ENCODE measurements around the gene GAS7. TPM values are rescaled to one million over a fixed set of nuclear protein-coding genes. Genes with fewer than 3 reads are reported as not detected.

The GAS7 gene
- total RNA-seq, 1 experiment from 2014 or later: 6.0 TPM

- Histone ChIP-seq H3K4me2 (ENCODE audit: insufficient read depth, insufficient read length, low read length) (no peak overlapping the region), H2BK15ac (ENCODE audit: low read depth, low read length) (no peak overlapping the region), H3K9me3 (ENCODE audit: control insufficient read depth, low read depth, low read length) (no peaks in the 10 kb centered on the region), H3K27me3 (ENCODE audit: insufficient read depth, low read length) (no peaks in the 10 kb centered on the region), H3K9ac (ENCODE audit: extremely low read depth, insufficient read length, low read length) (no peak overlapping the region), H3K14ac (ENCODE audit: insufficient read depth, low read length) (peak overlapping the region; percentile 41; the same call in 1 of the 2 replicates), H2BK20ac (ENCODE audit: low read depth, low read length, poor library complexity, severe bottlenecking) (no peak overlapping the region), H2AFZ (ENCODE audit: low read length) (no peak overlapping the region), H3K56ac (ENCODE audit: insufficient read length, low read depth, low read length) (no peak overlapping the region), H2BK120ac (ENCODE audit: low read depth, low read length, poor library complexity, severe bottlenecking) (no peak overlapping the region), H4K91ac (ENCODE audit: insufficient read length, low read depth, low read length) (no peak overlapping the region), H2BK12ac (ENCODE audit: insufficient read length, low read depth, low read length) (no peak overlapping the region), H2BK5ac (ENCODE audit: insufficient read length, low read length) (no peak overlapping the region), H3K79me1 (ENCODE audit: insufficient read depth, low read depth, low read length, poor library complexity, severe bottlenecking) (no peaks in the 10 kb centered on the region), H4K8ac (replicated peaks; ENCODE audit: insufficient read length, low read depth, low read length) (no peak overlapping the region), H2AK5ac (ENCODE audit: insufficient read length, low read length) (no peak overlapping the region), H3K4ac (ENCODE audit: low read depth, low read length) (no peak overlapping the region), H3T11ph (ENCODE audit: low read length) (no peak overlapping the region), H3K18ac (ENCODE audit: insufficient read length, low read depth, low read length) (no peak overlapping the region), H3K27ac (ENCODE audit: insufficient read length, low read depth, low read length) (no peak overlapping the region), H3K4me1 (ENCODE audit: insufficient read depth, low read length) (no peaks in the 10 kb centered on the region; the same call in 1 of the 2 replicates), H3K79me2 (ENCODE audit: insufficient read depth, low read length) (no peaks in the 10 kb centered on the region), H3K23me2 (ENCODE audit: insufficient read length, low read depth, low read length, poor library complexity, severe bottlenecking) (no peaks in the 10 kb centered on the region), H4K20me1 (ENCODE audit: control insufficient read depth, insufficient read depth, insufficient read length) (no peaks in the 10 kb centered on the region), H4K5ac (ENCODE audit: insufficient read length, low read depth, low read length) (no peak overlapping the region), H3K23ac (ENCODE audit: insufficient read length, low read depth, low read length) (no peak overlapping the region)
- peaks cover 14 to 23% of the 10 kb centered on the region in 2 experiments for H3K4me1 Mint-ChIP-seq
- H3K36me3 Mint-ChIP-seq (ENCODE audit: insufficient read depth in 1 of 3, low read depth in 3 of 3): no peaks in the 10 kb centered on the region; a peak in 1 of 7 replicates
- no CpG with 5 or more reads among the region's 18 CpGs for WGBS (ENCODE audit: extremely low coverage, insufficient read length, low lambda C conversion rate)
- no peak for DNase-seq
- no peak overlapping the region for H3K4me3 Mint-ChIP-seq
- TF ChIP-seq, protein P1, sequence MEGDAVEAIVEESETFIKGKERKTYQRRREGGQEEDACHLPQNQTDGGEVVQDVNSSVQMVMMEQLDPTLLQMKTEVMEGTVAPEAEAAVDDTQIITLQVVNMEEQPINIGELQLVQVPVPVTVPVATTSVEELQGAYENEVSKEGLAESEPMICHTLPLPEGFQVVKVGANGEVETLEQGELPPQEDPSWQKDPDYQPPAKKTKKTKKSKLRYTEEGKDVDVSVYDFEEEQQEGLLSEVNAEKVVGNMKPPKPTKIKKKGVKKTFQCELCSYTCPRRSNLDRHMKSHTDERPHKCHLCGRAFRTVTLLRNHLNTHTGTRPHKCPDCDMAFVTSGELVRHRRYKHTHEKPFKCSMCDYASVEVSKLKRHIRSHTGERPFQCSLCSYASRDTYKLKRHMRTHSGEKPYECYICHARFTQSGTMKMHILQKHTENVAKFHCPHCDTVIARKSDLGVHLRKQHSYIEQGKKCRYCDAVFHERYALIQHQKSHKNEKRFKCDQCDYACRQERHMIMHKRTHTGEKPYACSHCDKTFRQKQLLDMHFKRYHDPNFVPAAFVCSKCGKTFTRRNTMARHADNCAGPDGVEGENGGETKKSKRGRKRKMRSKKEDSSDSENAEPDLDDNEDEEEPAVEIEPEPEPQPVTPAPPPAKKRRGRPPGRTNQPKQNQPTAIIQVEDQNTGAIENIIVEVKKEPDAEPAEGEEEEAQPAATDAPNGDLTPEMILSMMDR (conservative IDR thresholded peaks at IDR 0.05): no peak
- peaks cover 10% of the 10 kb centered on the region for H3K27me3 Mint-ChIP-seq (ENCODE audit: low read depth)
- peaks cover 0 to 2% of the 10 kb centered on the region in 2 experiments; a peak in 2 of 5 replicates for H3K9me3 Mint-ChIP-seq
- H3K27ac Mint-ChIP-seq: no peak overlapping the region
Observed at GRCh38 chr17:9912121-9913099, 286.0 kb downstream of the GAS7 start.
